OCI-LY7 (cell line): ENCODE results near the gene RTP5. TPM values are rescaled to one million over a fixed set of nuclear protein-coding genes. Genes with fewer than 3 reads are reported as not detected.

Source experiments
- BruUV-seq: library from RNA; stranded (reverse); fragments of 400-500 nt; replicated peaks from 2 replicates; lab custom pipeline; 2021; lab: Mats Ljungman, UMichigan
- CTCF ChIA-PET: fragments of 300-600 bp; sonication (Branson Sonifier 250); formaldehyde crosslinking; loops from one replicate; lab custom pipeline; 2022; ENCODE audit warnings: antibody characterized with exemption; ENCODE audit not compliant: unreplicated experiment; lab: Charles Lee
- POLR2A ChIA-PET: fragments of 300-600 bp; sonication (Branson Sonifier 250); formaldehyde crosslinking; loops from one replicate; lab custom pipeline; 2022; ENCODE audit warnings: antibody characterized with exemption; lab: Charles Lee
- DNase-seq: peaks from one replicate; pipeline ENCODE4 v3.0.0-alpha.2; 2015; ENCODE audit warnings: low spot score
- H2AFZ ChIP-seq: fragments of 200-600 bp; sonication (generic), shearing (Covaris generic); 2 replicates; pipeline ENCODE4 v1.6.1; 2014; ENCODE audit warnings: mild to moderate bottlenecking, antibody characterized with exemption, low read length, moderate library complexity
- H3K27ac ChIP-seq: fragments of 200-600 bp; sonication (generic); 2 replicates; pipeline ENCODE4 v1.5.1; 2014; ENCODE audit warnings: mixed run types, low read depth, mild to moderate bottlenecking, moderate library complexity, low read length, inconsistent platforms; ENCODE audit not compliant: poor library complexity, severe bottlenecking
- H3K36me3 ChIP-seq: fragments of 200-600 bp; sonication (generic); 2 replicates; pipeline ENCODE4 v1.6.1; 2014; ENCODE audit warnings: mild to moderate bottlenecking, antibody characterized with exemption, low read length, moderate library complexity, mixed read lengths; ENCODE audit not compliant: insufficient read depth
- H3K4me1 ChIP-seq: fragments of 200-600 bp; sonication (generic); 2 replicates; pipeline ENCODE4 v1.5.1; 2014; ENCODE audit warnings: mild to moderate bottlenecking, low read length; ENCODE audit not compliant: insufficient read depth, poor library complexity, severe bottlenecking
- H3K4me2 ChIP-seq: fragments of 200-600 bp; sonication (generic); 2 replicates; pipeline ENCODE4 v1.6.1; 2014; ENCODE audit warnings: mild to moderate bottlenecking, low read length
- H3K4me3 ChIP-seq: fragments of 200-600 bp; sonication (generic); 2 replicates; pipeline ENCODE4 v1.5.1; 2014; ENCODE audit warnings: mild to moderate bottlenecking, low read depth, low read length; ENCODE audit not compliant: poor library complexity, severe bottlenecking
- H3K79me2 ChIP-seq: fragments of 200-600 bp; sonication (generic); 2 replicates; pipeline ENCODE4 v1.6.1; 2016; ENCODE audit warnings: low read depth, mild to moderate bottlenecking, low read length, moderate library complexity, mixed read lengths; ENCODE audit not compliant: insufficient read depth
- H3K9me2 ChIP-seq: fragments of 200-600 bp; sonication (generic); 2 replicates; pipeline ENCODE4 v1.6.1; 2016; ENCODE audit warnings: mild to moderate bottlenecking, low read length, mixed read lengths; ENCODE audit not compliant: insufficient read depth
- H3K9me3 ChIP-seq: fragments of 200-600 bp; sonication (generic); 2 replicates; pipeline ENCODE4 v1.6.1; 2014; ENCODE audit warnings: mild to moderate bottlenecking, mixed run types, low read length, mixed read lengths
- H4K20me1 ChIP-seq: fragments of 200-600 bp; sonication (generic); 2 replicates; pipeline ENCODE4 v1.6.1; 2014; ENCODE audit warnings: mild to moderate bottlenecking, antibody characterized with exemption, low read length, moderate library complexity, mixed read lengths; ENCODE audit not compliant: insufficient read depth
- CTCF ChIP-seq: fragments of 200-600 bp; sonication (generic); conservative IDR thresholded peaks from 2 replicates; pipeline ENCODE4 v1.5.1; 2014; ENCODE audit warnings: mild to moderate bottlenecking, antibody characterized with exemption, low read length, moderate library complexity, mixed read lengths
- EZH2phosphoT487 ChIP-seq: fragments of 200-600 bp; sonication (generic); IDR thresholded peaks from 2 replicates; pipeline ENCODE4 v1.6.1; 2018; ENCODE audit warnings: low read depth, borderline replicate concordance, mild to moderate bottlenecking, mixed run types, antibody characterized with exemption, low read length, moderate library complexity, mixed read lengths
- intact Hi-C: fragments of 100-400 bp; cut with micrococcal nuclease; formaldehyde crosslinking; loops from one replicate; pipeline ENCODE4 v1.10.0; 2022; ENCODE audit not compliant: unreplicated experiment
- total RNA-seq, 2 experiments: library from RNA; depleted of rRNA in 1 of 2; stranded (reverse); fragments of >200 nt in 1 of 2; shearing (Covaris generic) in 1 of 2; gene quantifications; 2 replicates each; pipeline ENCODE4 v1.2.3, GENCODE V29; 2014 to 2022

Gene RTP5
- total RNA-seq, 2 experiments from 2014 or later = not detected

GRCh38 chr2:241844066-241844728 is 25.3 kb upstream of the RTP5 start:
- Histone ChIP-seq H3K4me2 (no peak overlapping the region), H2AFZ (no peak overlapping the region), H3K36me3 (no peaks in the 10 kb centered on the region), H3K9me2 (no peaks in the 10 kb centered on the region), H3K4me3 (no peak overlapping the region), H4K20me1 (no peaks in the 10 kb centered on the region), H3K4me1 (no peaks in the 10 kb centered on the region), H3K9me3 (no peaks in the 10 kb centered on the region), H3K79me2 (no peaks in the 10 kb centered on the region), H3K27ac (no peak overlapping the region)
- no peak for TF ChIP-seq EZH2phosphoT487
- no peak for TF ChIP-seq CTCF
- intact Hi-C loops = no loop called here
- BruUV-seq = no TSS peak
- CTCF ChIA-PET = no interaction called here
- no peak for DNase-seq
- POLR2A ChIA-PET = no interaction called here

- no peaks in the 10 kb centered on the region for H3K9me2 ChIP-seq
- intact Hi-C loops = no loop called here
- H3K27ac ChIP-seq = no peak overlapping the region
- POLR2A ChIA-PET = no interaction called here
- H3K4me1 ChIP-seq = no peaks in the 10 kb centered on the region
- no peaks in the 10 kb centered on the region for H3K9me3 ChIP-seq
- no peaks in the 10 kb centered on the region for H3K79me2 ChIP-seq
- H2AFZ ChIP-seq = no peak overlapping the region
- BruUV-seq = no TSS peak
- DNase-seq = no peak
- H3K4me3 ChIP-seq = no peak overlapping the region
- H3K4me2 ChIP-seq = no peak overlapping the region
- no peak for TF ChIP-seq CTCF
- TF ChIP-seq EZH2phosphoT487 = no peak
- CTCF ChIA-PET = no interaction called here
- H3K36me3 ChIP-seq = no peaks in the 10 kb centered on the region
- no peaks in the 10 kb centered on the region for H4K20me1 ChIP-seq
These were observed 24.5 kb upstream of the RTP5 start for GRCh38 chr2:241844831-241845578.

DNA sequence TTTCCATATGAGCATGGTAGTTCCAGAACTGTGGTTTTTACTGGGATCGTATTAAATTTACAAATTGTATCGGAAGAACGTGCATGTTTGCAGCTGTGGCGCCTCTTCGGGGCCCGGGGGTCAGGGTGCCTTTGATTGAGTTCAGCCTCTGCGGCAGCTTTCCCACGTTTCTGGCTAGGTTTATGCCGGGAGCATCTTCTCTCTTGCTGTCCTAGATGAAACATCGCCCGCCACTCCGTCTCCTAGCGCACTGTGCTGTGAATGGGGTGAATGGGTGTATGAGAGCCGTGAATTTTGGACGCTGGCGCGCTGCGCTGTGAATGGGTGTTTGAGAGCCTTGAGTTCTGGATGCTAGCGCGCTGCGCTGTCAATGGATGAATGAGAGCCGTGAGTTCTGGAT is 23.1 kb upstream of the RTP5 start:
- intact Hi-C loops = no loop called here
- Histone ChIP-seq H3K4me1 (no peaks in the 10 kb centered on the region), H3K4me2 (no peak overlapping the region), H3K4me3 (no peak overlapping the region), H3K27ac (no peak overlapping the region), H4K20me1 (no peaks in the 10 kb centered on the region), H3K9me2 (no peaks in the 10 kb centered on the region), H3K9me3 (no peaks in the 10 kb centered on the region), H3K79me2 (no peaks in the 10 kb centered on the region), H3K36me3 (no peaks in the 10 kb centered on the region), H2AFZ (no peak overlapping the region)
- POLR2A ChIA-PET = no interaction called here
- DNase-seq = no peak
- TF ChIP-seq EZH2phosphoT487 (no peak), CTCF (no peak)
- no TSS peak for BruUV-seq
- CTCF ChIA-PET = no interaction called here
